ENCODE results near the gene STX7. TPM values are rescaled to one million over a fixed set of nuclear protein-coding genes. Genes with fewer than 3 reads are reported as not detected.

STX7 gene
- total RNA-seq, 2 donors from 2014 or later: 36.6 to 41.7 TPM

DNA sequence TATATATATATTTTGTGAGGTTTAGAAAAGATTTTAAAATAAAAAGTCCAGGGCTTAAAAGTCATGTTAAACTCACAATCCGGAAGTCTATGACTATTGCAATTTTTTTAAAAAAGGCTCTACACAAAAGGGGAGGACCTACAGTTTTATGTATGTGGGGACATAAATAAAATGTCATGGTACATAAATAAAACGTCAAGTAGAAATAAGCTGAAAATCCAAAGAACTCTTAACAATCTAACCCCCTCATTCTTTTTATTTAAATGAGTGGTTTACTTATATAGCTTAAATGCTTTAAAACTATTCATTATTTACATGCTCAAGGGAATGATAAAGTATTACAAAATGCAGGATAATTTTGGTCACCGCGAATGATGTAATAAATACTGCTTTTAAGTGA, 36.2 kb downstream of the STX7 start:
- H3K9me3 Mint-ChIP-seq: no peaks in the 10 kb centered on the region
- no peak overlapping the region for H3K4me3 Mint-ChIP-seq
- peaks cover 12% of the 10 kb centered on the region for H3K36me3 ChIP-seq (ENCODE audit: control insufficient read depth, insufficient read depth, low read length)
- no peaks in the 10 kb centered on the region for H3K27me3 ChIP-seq (ENCODE audit: control insufficient read depth, insufficient read depth, low read length, poor library complexity, severe bottlenecking)
- no peak overlapping the region for H3K27ac ChIP-seq (ENCODE audit: low read depth, low read length)
- no peaks in the 10 kb centered on the region for H3K9me3 ChIP-seq (ENCODE audit: control insufficient read depth, low read length)
- DNase-seq: no peak
- TF ChIP-seq, protein P1, sequence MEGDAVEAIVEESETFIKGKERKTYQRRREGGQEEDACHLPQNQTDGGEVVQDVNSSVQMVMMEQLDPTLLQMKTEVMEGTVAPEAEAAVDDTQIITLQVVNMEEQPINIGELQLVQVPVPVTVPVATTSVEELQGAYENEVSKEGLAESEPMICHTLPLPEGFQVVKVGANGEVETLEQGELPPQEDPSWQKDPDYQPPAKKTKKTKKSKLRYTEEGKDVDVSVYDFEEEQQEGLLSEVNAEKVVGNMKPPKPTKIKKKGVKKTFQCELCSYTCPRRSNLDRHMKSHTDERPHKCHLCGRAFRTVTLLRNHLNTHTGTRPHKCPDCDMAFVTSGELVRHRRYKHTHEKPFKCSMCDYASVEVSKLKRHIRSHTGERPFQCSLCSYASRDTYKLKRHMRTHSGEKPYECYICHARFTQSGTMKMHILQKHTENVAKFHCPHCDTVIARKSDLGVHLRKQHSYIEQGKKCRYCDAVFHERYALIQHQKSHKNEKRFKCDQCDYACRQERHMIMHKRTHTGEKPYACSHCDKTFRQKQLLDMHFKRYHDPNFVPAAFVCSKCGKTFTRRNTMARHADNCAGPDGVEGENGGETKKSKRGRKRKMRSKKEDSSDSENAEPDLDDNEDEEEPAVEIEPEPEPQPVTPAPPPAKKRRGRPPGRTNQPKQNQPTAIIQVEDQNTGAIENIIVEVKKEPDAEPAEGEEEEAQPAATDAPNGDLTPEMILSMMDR (conservative IDR thresholded peaks at IDR 0.05): no peak
- H3K4me1 ChIP-seq (ENCODE audit: control insufficient read depth, insufficient read depth, low read length): no peaks in the 10 kb centered on the region
- H3K27ac Mint-ChIP-seq: no peak overlapping the region
- H3K4me1 Mint-ChIP-seq: no peaks in the 10 kb centered on the region
- H3K36me3 Mint-ChIP-seq (ENCODE audit: low read depth): no peaks in the 10 kb centered on the region
- no peaks in the 10 kb centered on the region for H3K27me3 Mint-ChIP-seq (ENCODE audit: insufficient read depth)
- no peak overlapping the region for H3K4me3 ChIP-seq (ENCODE audit: low read length)
- 96% methylated on average over 3 of the region's 4 CpGs; no CpG with 5 or more reads in 1 of the 2 experiments for WGBS, 2 experiments (ENCODE audit: insufficient coverage in 1 of 2, insufficient read length in 1 of 2)
- H3K9ac ChIP-seq (ENCODE audit: extremely low read depth, low read length, poor library complexity, severe bottlenecking): no peak overlapping the region

DNA sequence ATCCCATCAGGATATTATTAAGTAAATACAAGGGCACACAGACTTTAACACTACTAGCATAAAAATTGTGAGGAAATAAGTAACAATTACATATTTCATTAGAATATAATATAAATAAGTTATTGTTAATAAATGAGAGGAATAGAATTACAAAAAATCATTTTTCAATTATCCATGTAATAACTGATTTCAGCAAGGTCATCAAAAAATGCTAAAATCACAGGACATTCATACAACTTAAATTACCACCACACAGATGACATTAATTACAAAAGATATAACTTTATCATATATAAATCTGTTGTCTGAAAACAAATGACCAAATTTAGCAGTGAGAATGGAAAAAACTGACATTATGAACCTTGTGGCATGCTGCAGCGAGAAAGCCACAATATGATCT, 37.0 kb downstream of the STX7 start:
- Histone ChIP-seq H3K4me3 (ENCODE audit: low read length) (no peak overlapping the region), H3K36me3 (ENCODE audit: control insufficient read depth, insufficient read depth, low read length) (peaks cover 19% of the 10 kb centered on the region), H3K4me1 (ENCODE audit: control insufficient read depth, insufficient read depth, low read length) (no peaks in the 10 kb centered on the region), H3K9ac (ENCODE audit: extremely low read depth, low read length, poor library complexity, severe bottlenecking) (no peak overlapping the region), H3K9me3 (ENCODE audit: control insufficient read depth, low read length) (no peaks in the 10 kb centered on the region), H3K27me3 (ENCODE audit: control insufficient read depth, insufficient read depth, low read length, poor library complexity, severe bottlenecking) (no peaks in the 10 kb centered on the region), H3K27ac (ENCODE audit: low read depth, low read length) (no peak overlapping the region)
- Mint-ChIP-seq H3K27ac (no peak overlapping the region), H3K9me3 (no peaks in the 10 kb centered on the region), H3K36me3 (ENCODE audit: low read depth) (no peaks in the 10 kb centered on the region), H3K4me3 (no peak overlapping the region), H3K4me1 (no peaks in the 10 kb centered on the region), H3K27me3 (ENCODE audit: insufficient read depth) (no peaks in the 10 kb centered on the region)
- 95% methylated on average over 1 of the region's 1 CpG; no CpG with 5 or more reads in 1 of the 2 experiments for WGBS, 2 experiments (ENCODE audit: insufficient coverage in 1 of 2, insufficient read length in 1 of 2)
- no peak for DNase-seq
- TF ChIP-seq, protein P1 (conservative IDR thresholded peaks at IDR 0.05): no peak

DNA sequence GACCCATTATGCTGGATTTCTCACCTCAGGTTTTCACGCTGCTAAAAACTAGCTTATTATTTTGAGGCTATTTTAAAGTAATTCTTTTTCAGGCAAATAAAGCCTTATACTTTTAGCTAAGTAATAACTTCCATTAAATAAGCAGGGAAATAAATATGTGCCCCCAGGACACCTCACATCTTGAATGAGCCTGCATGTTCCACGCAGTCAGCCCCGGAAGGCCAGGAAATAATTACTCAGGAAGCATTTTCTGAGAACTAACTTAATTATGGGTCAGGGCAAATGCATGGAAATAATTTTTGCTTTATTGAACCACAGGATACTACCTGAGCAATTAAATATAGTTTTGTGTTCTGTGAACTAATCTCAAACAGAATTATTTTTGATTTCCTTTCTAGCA, 41.1 kb downstream of the STX7 start:
- H3K27ac Mint-ChIP-seq: no peak overlapping the region
- TF ChIP-seq, protein P1 (conservative IDR thresholded peaks at IDR 0.05): no peak
- H3K36me3 Mint-ChIP-seq (ENCODE audit: low read depth): peaks cover 11% of the 10 kb centered on the region
- no peaks in the 10 kb centered on the region for H3K27me3 Mint-ChIP-seq (ENCODE audit: insufficient read depth)
- Histone ChIP-seq H3K4me1 (ENCODE audit: control insufficient read depth, insufficient read depth, low read length) (no peaks in the 10 kb centered on the region), H3K36me3 (ENCODE audit: control insufficient read depth, insufficient read depth, low read length) (peaks cover 49% of the 10 kb centered on the region), H3K4me3 (ENCODE audit: low read length) (no peak overlapping the region), H3K27me3 (ENCODE audit: control insufficient read depth, insufficient read depth, low read length, poor library complexity, severe bottlenecking) (no peaks in the 10 kb centered on the region), H3K9me3 (ENCODE audit: control insufficient read depth, low read length) (no peaks in the 10 kb centered on the region), H3K27ac (ENCODE audit: low read depth, low read length) (no peak overlapping the region), H3K9ac (ENCODE audit: extremely low read depth, low read length, poor library complexity, severe bottlenecking) (no peak overlapping the region)
- no peak for DNase-seq
- 98 to 100% methylated on average over 2 to 3 of the region's 3 CpGs for WGBS, 2 experiments (ENCODE audit: insufficient coverage in 1 of 2, insufficient read length in 1 of 2)
- H3K4me3 Mint-ChIP-seq: no peak overlapping the region
- H3K9me3 Mint-ChIP-seq: no peaks in the 10 kb centered on the region
- H3K4me1 Mint-ChIP-seq: no peaks in the 10 kb centered on the region
